ENCODE measurements around the gene ZNF511. TPM values are rescaled to one million over a fixed set of nuclear protein-coding genes. Genes with fewer than 3 reads are reported as not detected.

Gene ZNF511
- total RNA-seq, 6 experiments from 2014 or later: 45.7 to 62.0 (median 52.7) TPM

DNA sequence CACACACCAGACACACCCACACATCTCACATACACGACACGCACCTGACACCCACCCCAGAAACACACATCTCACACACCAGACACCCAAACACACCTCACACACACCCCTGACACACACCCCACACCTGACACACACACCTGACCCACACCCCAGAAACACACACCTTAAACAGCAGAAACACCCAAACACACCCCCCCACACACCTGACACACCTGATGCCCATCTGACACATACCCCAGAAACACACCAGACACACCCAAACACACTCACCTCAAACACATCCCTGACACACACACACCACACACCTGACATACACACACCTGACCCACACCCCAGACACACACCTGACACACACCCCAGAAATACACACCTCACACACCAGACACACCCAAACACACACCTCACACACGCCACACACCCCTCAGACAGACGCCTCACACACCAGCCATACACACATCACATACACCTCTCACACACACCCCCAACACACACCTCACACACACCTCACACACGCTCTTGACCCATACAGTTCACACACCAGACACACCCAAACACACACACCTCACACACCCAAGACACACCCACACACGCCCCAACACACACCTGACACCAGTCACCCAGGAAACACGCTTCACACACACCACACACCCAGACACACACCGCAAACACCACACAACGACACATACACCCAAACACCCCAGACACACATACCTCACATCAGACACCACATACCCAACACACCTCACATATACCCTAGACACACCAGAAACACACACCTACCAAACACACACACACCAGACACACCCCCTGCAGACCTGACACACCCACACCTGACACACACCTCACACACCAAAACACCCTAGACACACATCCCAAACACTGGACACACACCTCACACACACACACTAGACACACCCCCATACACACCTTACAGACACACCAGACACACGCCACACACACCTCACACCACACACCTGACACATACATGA lies 29.7 kb downstream of the ZNF511 start:
- H3K36me3 Mint-ChIP-seq (ENCODE audit: low read depth): no peaks in the 10 kb centered on the region
- H3K9me3 Mint-ChIP-seq: no peaks in the 10 kb centered on the region
- H3K27me3 Mint-ChIP-seq (ENCODE audit: insufficient read depth): peaks cover 23% of the 10 kb centered on the region
- H3K27ac Mint-ChIP-seq: no peak overlapping the region
- no peak for TF ChIP-seq CTCF (IDR thresholded peaks at IDR 0.05)
- H3K4me3 Mint-ChIP-seq: no peak overlapping the region
- no peak for DNase-seq
- no peaks in the 10 kb centered on the region for H3K4me1 Mint-ChIP-seq (ENCODE audit: low read depth)

DNA sequence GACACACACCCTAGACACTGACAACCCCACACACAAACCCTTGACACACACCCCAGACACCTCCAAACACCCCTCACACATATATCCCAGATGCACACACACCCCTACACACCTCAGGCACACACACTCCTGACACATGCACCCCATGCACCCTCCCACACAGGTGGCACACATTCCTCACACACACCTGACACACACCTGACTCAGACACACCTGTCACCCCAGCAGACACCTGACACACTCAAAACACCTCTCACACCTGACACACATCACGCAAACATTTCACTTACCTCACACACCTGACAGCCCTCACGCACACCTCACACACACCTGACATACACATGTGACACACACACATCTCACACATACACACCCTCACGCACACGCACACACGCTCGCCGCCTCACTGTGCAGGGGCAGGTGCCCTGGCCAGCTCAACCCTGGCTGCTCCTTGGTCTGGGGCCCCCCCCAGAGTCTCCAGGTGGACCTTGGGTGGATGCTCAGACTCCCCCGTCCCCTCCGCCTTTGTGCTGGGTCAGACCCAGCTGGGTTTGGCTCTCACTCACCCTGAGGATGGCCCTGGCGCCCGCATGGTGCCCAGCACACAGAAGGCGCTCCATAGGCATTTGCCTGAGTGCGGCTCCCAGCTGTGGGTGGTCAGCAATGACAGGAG lies 31.1 kb downstream of the ZNF511 start:
- Mint-ChIP-seq H3K27me3 (ENCODE audit: insufficient read depth) (peaks cover 17% of the 10 kb centered on the region), H3K9me3 (no peaks in the 10 kb centered on the region), H3K27ac (no peak overlapping the region)

DNA sequence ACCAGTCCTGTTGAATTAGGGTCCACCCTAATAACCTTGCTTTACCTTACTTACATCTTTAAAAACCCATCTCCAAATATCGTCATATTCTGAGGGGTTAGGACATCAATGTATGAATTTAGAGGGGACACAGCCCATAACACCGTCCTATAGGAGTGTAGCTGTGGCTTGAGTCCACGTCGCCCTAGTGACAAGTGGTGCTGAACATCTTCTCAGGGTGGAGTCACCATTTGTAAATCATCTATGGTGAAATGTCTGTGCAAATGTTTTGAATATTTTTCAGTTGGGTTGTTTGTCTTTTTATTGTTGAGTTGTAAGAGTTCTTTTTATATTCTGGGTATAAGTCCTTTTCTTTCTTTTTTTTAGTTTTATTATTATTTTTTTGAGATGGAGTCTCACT lies 33.3 kb downstream of the ZNF511 start:
- Mint-ChIP-seq H3K27me3 (ENCODE audit: insufficient read depth) (peaks cover 23% of the 10 kb centered on the region), H3K36me3 (ENCODE audit: low read depth) (no peaks in the 10 kb centered on the region), H3K4me3 (no peak overlapping the region), H3K9me3 (no peaks in the 10 kb centered on the region), H3K27ac (no peak overlapping the region), H3K4me1 (ENCODE audit: low read depth) (no peaks in the 10 kb centered on the region)
- TF ChIP-seq CTCF (IDR thresholded peaks at IDR 0.05): no peak
- DNase-seq: no peak

More for the DNA sequence above, 31.1 kb downstream of the ZNF511 start:
- H3K4me1 Mint-ChIP-seq (ENCODE audit: low read depth): no peaks in the 10 kb centered on the region
- no peak overlapping the region for H3K4me3 Mint-ChIP-seq
- no peak for TF ChIP-seq CTCF (IDR thresholded peaks at IDR 0.05)
- DNase-seq: no peak
- H3K36me3 Mint-ChIP-seq (ENCODE audit: low read depth): no peaks in the 10 kb centered on the region

GRCh38 chr10:133342942-133343341 lies 34.2 kb downstream of the ZNF511 start:
- Mint-ChIP-seq H3K36me3 (ENCODE audit: low read depth) (no peaks in the 10 kb centered on the region), H3K27me3 (ENCODE audit: insufficient read depth) (peaks cover 23% of the 10 kb centered on the region), H3K9me3 (no peaks in the 10 kb centered on the region), H3K4me1 (ENCODE audit: low read depth) (no peaks in the 10 kb centered on the region), H3K4me3 (no peak overlapping the region), H3K27ac (no peak overlapping the region)
- TF ChIP-seq CTCF (IDR thresholded peaks at IDR 0.05): no peak
- DNase-seq: no peak

GRCh38 chr10:133343558-133343957 lies 34.8 kb downstream of the ZNF511 start:
- H3K4me3 Mint-ChIP-seq: no peak overlapping the region
- no peaks in the 10 kb centered on the region for H3K4me1 Mint-ChIP-seq (ENCODE audit: low read depth)
- no peak for TF ChIP-seq CTCF (IDR thresholded peaks at IDR 0.05)
- H3K36me3 Mint-ChIP-seq (ENCODE audit: low read depth): no peaks in the 10 kb centered on the region
- H3K27ac Mint-ChIP-seq: no peak overlapping the region
- DNase-seq: no peak
- H3K9me3 Mint-ChIP-seq: no peaks in the 10 kb centered on the region
- H3K27me3 Mint-ChIP-seq (ENCODE audit: insufficient read depth): peaks cover 23% of the 10 kb centered on the region

Data from HFFc6 (cell line).